H1 (cell line): ENCODE data around the gene DYNC2I2. TPM values are rescaled to one million over a fixed set of nuclear protein-coding genes. Genes with fewer than 3 reads are reported as not detected.

Experiments
- CTCF ChIA-PET: fragments of 300-600 bp; sonication (Branson Sonifier 250); formaldehyde crosslinking; loops from one replicate; lab custom pipeline; 2021; ENCODE audit not compliant: partially characterized antibody; lab: Charles Lee
- POLR2A ChIA-PET: fragments of 300-600 bp; sonication (Branson Sonifier 250); formaldehyde crosslinking; loops from one replicate; lab custom pipeline; 2021; ENCODE audit warnings: inconsistent platforms; ENCODE audit not compliant: partially characterized antibody; lab: Charles Lee
- DNase-seq, 2 experiments: peaks; one replicate each; pipeline versions ENCODE4 v3.0.0 to v3.0.0-alpha.2; 2010 to 2022; ENCODE audit warnings: low spot score in 2 of 2, low read depth in 1 of 2, mixed read lengths in 1 of 2
- FAIRE-seq: peaks from 2 replicates; lab custom pipeline; 2011; peaks lifted over from hg19 to GRCh38; lab: Jason Lieb, UNC
- H2AFZ ChIP-seq: 2 replicates; pipeline ENCODE4 v1.8.1; 2012; ENCODE audit warnings: low read length, inconsistent platforms
- H2AK5ac ChIP-seq: 2 replicates; pipeline ENCODE4 v1.6.1; 2013; ENCODE audit warnings: low read depth, low read length
- H2BK120ac ChIP-seq: replicated peaks from 2 replicates; pipeline ENCODE3; 2013; ENCODE audit warnings: low read depth, low read length, inconsistent platforms
- H2BK12ac ChIP-seq: 2 replicates; pipeline ENCODE4 v1.6.1; 2013; ENCODE audit warnings: low read depth, low read length
- H2BK15ac ChIP-seq: 2 replicates; pipeline ENCODE4 v1.6.1; 2013; ENCODE audit warnings: low read length
- H2BK20ac ChIP-seq: 2 replicates; pipeline ENCODE4 v1.6.1; 2013; ENCODE audit warnings: low read length
- H2BK5ac ChIP-seq: 2 replicates; pipeline ENCODE4 v1.6.1; 2013; ENCODE audit warnings: low read depth, low read length
- H3K14ac ChIP-seq: 2 replicates; pipeline ENCODE4 v1.6.1; 2013; ENCODE audit warnings: inconsistent platforms; ENCODE audit not compliant: insufficient read length
- H3K18ac ChIP-seq: 2 replicates; pipeline ENCODE4 v1.6.1; 2013; ENCODE audit warnings: low read length; ENCODE audit errors: extremely low read depth
- H3K23ac ChIP-seq: 2 replicates; pipeline ENCODE4 v1.6.1; 2013; ENCODE audit warnings: inconsistent platforms; ENCODE audit not compliant: insufficient read length
- H3K23me2 ChIP-seq: 2 replicates; pipeline ENCODE4 v1.6.1; 2013; ENCODE audit warnings: low read depth, low read length
- H3K27ac ChIP-seq: 2 replicates; pipeline ENCODE4 v1.6.1; 2011; ENCODE audit warnings: low read depth, low read length, inconsistent platforms
- H3K27me3 ChIP-seq, 4 experiments: replicated peaks in 1 of 4; 1 replicate in 1 of 4; 2 replicates in 3 of 4; pipeline versions ENCODE4 v1.6.1 to v1.8.1; 2011 to 2013; ENCODE audit warnings: low read length in 3 of 4, mild to moderate bottlenecking in 3 of 4, inconsistent platforms in 2 of 4, mixed read lengths in 2 of 4, moderate library complexity in 1 of 4; ENCODE audit not compliant: control insufficient read depth in 3 of 4, insufficient read depth in 3 of 4; ENCODE audit errors: extremely low read depth in 1 of 4
- H3K36me3 ChIP-seq, 4 experiments: 2 replicates each; pipeline versions ENCODE4 v1.6.1 to v1.8.1; 2011 to 2013; ENCODE audit warnings: mild to moderate bottlenecking in 4 of 4, low read length in 3 of 4, moderate library complexity in 2 of 4, control low read depth in 1 of 4, inconsistent platforms in 1 of 4; ENCODE audit not compliant: insufficient read depth in 4 of 4, control insufficient read depth in 2 of 4
- H3K4ac ChIP-seq: replicated peaks from 2 replicates; pipeline ENCODE3; 2013; ENCODE audit warnings: low read length, low read depth, mixed read lengths, inconsistent platforms; ENCODE audit not compliant: insufficient read length
- H3K4me1 ChIP-seq, 4 experiments: replicated peaks in 1 of 4; 1 replicate in 1 of 4; 2 replicates in 3 of 4; pipeline versions ENCODE4 v1.6.1 to v1.8.1; 2011 to 2013; ENCODE audit warnings: low read length in 3 of 4, inconsistent platforms in 2 of 4, mixed read lengths in 1 of 4; ENCODE audit not compliant: insufficient read depth in 4 of 4, control insufficient read depth in 3 of 4
- H3K4me2 ChIP-seq, 2 experiments: 2 replicates each; pipeline versions ENCODE4 v1.6.1 to v1.8.1; 2011 to 2013; ENCODE audit warnings: low read depth in 2 of 2, low read length in 2 of 2, control low read depth in 1 of 2, inconsistent platforms in 1 of 2, mild to moderate bottlenecking in 1 of 2; ENCODE audit not compliant: insufficient read depth in 1 of 2
- H3K4me3 ChIP-seq, 4 experiments: fragments of 200-600, 300-600 bp in 1 of 4; sonication (generic), shearing (Covaris generic), sonication (Bioruptor Twin) in 1 of 4; 2 replicates each; pipeline versions ENCODE4 v1.5.1 to v1.8.1; 2011 to 2016; ENCODE audit warnings: low read length in 4 of 4, low read depth in 3 of 4, control low read depth in 2 of 4, inconsistent platforms in 2 of 4, mild to moderate bottlenecking in 2 of 4, mixed read lengths in 1 of 4, moderate library complexity in 1 of 4; ENCODE audit not compliant: insufficient read depth in 2 of 4; ENCODE audit errors: extremely low read depth in 1 of 4
- H3K56ac ChIP-seq: replicated peaks from 2 replicates; pipeline ENCODE3; 2013; ENCODE audit warnings: low read depth, mild to moderate bottlenecking, mixed read lengths, low read length, inconsistent platforms; ENCODE audit not compliant: insufficient read length
- H3K79me1 ChIP-seq: 2 replicates; pipeline ENCODE4 v1.6.1; 2013; ENCODE audit warnings: low read depth, low read length, control low read depth
- H3K79me2 ChIP-seq, 2 experiments: 2 replicates each; pipeline versions ENCODE4 v1.6.1 to v1.8.1; 2012 to 2013; ENCODE audit warnings: low read length in 2 of 2, mild to moderate bottlenecking in 2 of 2, inconsistent platforms in 1 of 2; ENCODE audit not compliant: insufficient read depth in 2 of 2, control insufficient read depth in 1 of 2
- H3K9ac ChIP-seq, 4 experiments: replicated peaks in 1 of 4; 1 replicate in 1 of 4; 2 replicates in 3 of 4; pipeline versions ENCODE4 v1.6.1 to v1.8.1; 2011 to 2013; ENCODE audit warnings: low read depth in 3 of 4, low read length in 3 of 4, control low read depth in 2 of 4, mild to moderate bottlenecking in 2 of 4, moderate library complexity in 2 of 4, inconsistent platforms in 1 of 4; ENCODE audit errors: extremely low read depth in 1 of 4
- H3K9me3 ChIP-seq, 2 experiments: 2 replicates each; pipeline versions ENCODE4 v1.6.1 to v1.8.1; 2012 to 2013; ENCODE audit warnings: mild to moderate bottlenecking in 2 of 2, moderate library complexity in 2 of 2, control low read depth in 1 of 2, inconsistent platforms in 1 of 2, low read depth in 1 of 2, low read length in 1 of 2, mixed read lengths in 1 of 2; ENCODE audit not compliant: insufficient read depth in 2 of 2
- H4K20me1 ChIP-seq, 2 experiments: replicated peaks in 1 of 2; 2 replicates each; pipeline versions ENCODE3 to v1.8.1; 2011 to 2013; ENCODE audit warnings: inconsistent platforms in 2 of 2, low read length in 2 of 2, mild to moderate bottlenecking in 1 of 2; ENCODE audit not compliant: insufficient read depth in 2 of 2, control insufficient read depth in 1 of 2
- H4K5ac ChIP-seq: 2 replicates; pipeline ENCODE4 v1.6.1; 2013; ENCODE audit warnings: low read length, low read depth, mixed read lengths, inconsistent platforms; ENCODE audit not compliant: insufficient read length
- H4K8ac ChIP-seq: 2 replicates; pipeline ENCODE4 v1.8.0; 2013; ENCODE audit warnings: mild to moderate bottlenecking, moderate library complexity, low read length, inconsistent platforms; ENCODE audit not compliant: insufficient read depth; ENCODE audit errors: extremely low read depth
- H4K91ac ChIP-seq: replicated peaks from 2 replicates; pipeline ENCODE3; 2013; ENCODE audit warnings: low read length, mixed read lengths, inconsistent platforms; ENCODE audit not compliant: insufficient read length
- ASH2L ChIP-seq: fragments of 200-600, 300-600 bp; sonication (generic); IDR thresholded peaks from one replicate; pipeline ENCODE4 v1.7.1; 2017; ENCODE audit warnings: low read length
- CHD1 ChIP-seq: IDR thresholded peaks from 2 replicates; pipeline ENCODE4 v1.6.1; 2012; ENCODE audit warnings: low read depth, low read length, improper control_type of control experiment
- EP300 ChIP-seq, 2 experiments: IDR thresholded peaks; 1 replicate in 1 of 2; 2 replicates in 1 of 2; pipeline ENCODE4 v1.6.1; 2011 to 2012; ENCODE audit warnings: low read depth in 2 of 2, low read length in 2 of 2, mild to moderate bottlenecking in 2 of 2, borderline replicate concordance in 1 of 2, inconsistent platforms in 1 of 2, moderate library complexity in 1 of 2
- GTF2F1 ChIP-seq: IDR thresholded peaks from 2 replicates; pipeline ENCODE4 v1.6.1; 2012; ENCODE audit warnings: low read depth, low read length, improper control_type of control experiment, borderline replicate concordance
- SP2 ChIP-seq: IDR thresholded peaks from 2 replicates; pipeline ENCODE4 v1.6.1; 2012; ENCODE audit warnings: mild to moderate bottlenecking, low read length, inconsistent platforms
- SP4 ChIP-seq: IDR thresholded peaks from 2 replicates; pipeline ENCODE4 v1.6.1; 2012; ENCODE audit warnings: low read length, inconsistent platforms
- SRF ChIP-seq: IDR thresholded peaks from 2 replicates; pipeline ENCODE4 v1.6.1; 2011; ENCODE audit warnings: mild to moderate bottlenecking, low read depth, low read length, moderate library complexity
- TAF1 ChIP-seq: IDR thresholded peaks from 2 replicates; pipeline ENCODE4 v1.6.1; 2011; ENCODE audit warnings: mild to moderate bottlenecking, low read depth, low read length
- WGBS, 2 experiments: shearing (Covaris generic) in 1 of 2; methylation state at CpG; one replicate each; pipeline versions ENCODE4 v1.1.6 to v1.1.7; 2013 to 2015; ENCODE audit warnings: low lambda C conversion rate in 2 of 2, mixed read lengths in 2 of 2, inconsistent platforms in 1 of 2, low coverage in 1 of 2, missing lambda C conversion rate in 1 of 2; ENCODE audit not compliant: insufficient replicate concordance in 2 of 2, insufficient coverage in 1 of 2, insufficient read length in 1 of 2; ENCODE audit errors: extremely low coverage in 1 of 2, missing lambda C conversion rate in 1 of 2; 5-methylcytosine and 5-hydroxymethylcytosine counted together
- polyA plus RNA-seq, 7 experiments: library from polyadenylated mRNA; depleted of rRNA in 3 of 7; stranded (reverse) in 5 of 7; unstranded in 2 of 7; fragments of >200 nt in 5 of 7; fragments of 200-250 nt in 2 of 7; gene quantifications; 1 replicate in 5 of 7; 2 replicates in 1 of 7; 4 replicates in 1 of 7; pipeline versions ENCODE4 v1.2.1 to v1.2.3, GENCODE V29; 2011 to 2013; ENCODE audit warnings: missing spikeins in 2 of 7, mixed read lengths in 2 of 7
- total RNA-seq: library from RNA; stranded (reverse); fragmentation: NEBNext Ultra II Directional; extraction: Animal tissue kit (Norgen Biotek cat#: 25700); gene quantifications from 2 replicates; pipeline ENCODE4 v1.2.1, GENCODE V29; 2021
- TF ChIP-seq, protein P1 (sequence below), 3 experiments: IDR thresholded peaks; 1 replicate in 2 of 3; 2 replicates in 1 of 3; pipeline versions ENCODE4 v1.5.1 to v1.6.1; 2011; ENCODE audit warnings: low read length in 3 of 3, mild to moderate bottlenecking in 3 of 3, inconsistent platforms in 2 of 3, low read depth in 1 of 3, moderate library complexity in 1 of 3; ENCODE audit not compliant: insufficient read depth in 1 of 3; ENCODE audit errors: control extremely low read depth in 1 of 3

The DYNC2I2 gene
- total and polyA plus RNA-seq, 2 of the 8 experiments (the other 6 are each of a cell fraction or from before 2014, with no cell fraction given) = 58.0 to 78.5 TPM

DNA sequence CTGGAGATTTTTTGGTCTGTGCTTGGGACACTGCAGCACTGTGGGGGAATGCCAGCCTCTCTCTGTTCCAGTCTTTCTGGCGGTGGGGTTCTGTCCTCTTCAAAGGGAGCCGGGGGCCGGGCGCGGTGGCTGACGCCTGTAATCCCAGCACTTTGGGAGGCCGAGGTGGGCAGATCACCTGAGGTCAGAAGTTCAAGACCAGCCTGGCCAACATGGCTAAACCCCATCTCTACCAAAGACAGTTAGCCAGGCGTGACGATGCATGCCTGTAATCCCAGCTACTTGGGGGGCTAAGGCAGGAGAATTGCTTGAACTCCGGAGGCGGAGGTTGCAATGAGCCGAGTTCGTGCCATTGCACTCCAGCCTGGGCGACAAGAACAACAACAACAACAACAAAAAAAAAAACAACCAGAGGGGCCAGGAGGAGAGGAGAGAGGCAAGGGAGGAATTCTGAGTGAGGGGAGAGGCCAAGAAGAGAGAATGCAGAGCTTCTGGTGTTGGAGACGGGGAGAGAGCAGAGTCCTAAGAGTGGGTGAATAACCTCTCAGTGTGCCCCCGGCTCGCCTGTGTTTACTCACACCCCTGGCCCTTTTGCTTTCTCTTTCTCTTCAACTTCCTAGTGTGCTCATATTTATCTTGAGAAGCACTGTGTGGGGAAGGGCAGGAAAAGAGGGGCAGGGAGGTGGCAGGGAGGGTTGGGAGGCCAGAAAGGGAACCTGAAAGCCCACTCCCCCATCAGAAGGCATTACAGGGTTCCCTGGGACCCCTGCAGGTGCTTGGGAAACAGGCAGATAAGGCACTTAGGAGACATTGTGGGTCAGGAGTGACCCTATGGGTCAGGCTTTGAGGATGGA, 29.2 kb upstream of the DYNC2I2 start:
- Histone ChIP-seq H3K23me2 (peaks cover 24% of the 10 kb centered on the region), H3K27me3 (no peaks in the 10 kb centered on the region), H2AK5ac (no peak overlapping the region), H3K18ac (no peak overlapping the region; the same call in 1 of the 2 replicates), H2BK5ac (peak overlapping the region; percentile 62; the same call in 1 of the 2 replicates), H2AFZ (no peak overlapping the region), H4K8ac (no peak overlapping the region), H3K4me2 (peak overlapping the region; percentile 95 to 100), H3K4me3 (peak overlapping the region; percentile 91 to 99 (median 97)), H3K4me1 (peaks cover 3 to 15% (median 8%) of the 10 kb centered on the region in 4 experiments; a peak in 6 of 7 replicates), H4K20me1 (peaks cover 23 to 26% of the 10 kb centered on the region in 2 experiments), H3K9ac (peak overlapping the region in 2 of 4 experiments; percentile 1 to 48; a peak in 2 of 7 replicates), H2BK15ac (no peak overlapping the region), H3K79me1 (peaks cover 8% of the 10 kb centered on the region; the same call in 1 of the 2 replicates), H3K79me2 (peaks cover 34 to 59% of the 10 kb centered on the region in 2 experiments), H3K23ac (no peak overlapping the region), H2BK20ac (no peak overlapping the region), H2BK120ac (no peak overlapping the region), H3K27ac (no peak overlapping the region), H3K36me3 (peaks cover 0 to 26% (median 0%) of the 10 kb centered on the region in 4 experiments; a peak in 1 of 8 replicates), H3K14ac (no peak overlapping the region), H4K5ac (no peak overlapping the region), H2BK12ac (no peak overlapping the region; the same call in 1 of the 2 replicates), H4K91ac (no peak overlapping the region), H3K56ac (no peak overlapping the region), H3K9me3 (no peaks in the 10 kb centered on the region; a peak in 1 of 4 replicates), H3K4ac (no peak overlapping the region)
- 53% methylated on average over 14 of the region's 17 CpGs; no CpG with 5 or more reads in 1 of the 2 experiments for WGBS, 2 experiments
- CTCF ChIA-PET = interaction anchor here (0.8 kb wide), 2 partner anchors 16 to 42 kb away, joined by 3 to 4 read pairs; partner anchors contain the start of gene PKN3
- POLR2A ChIA-PET = interaction anchor here (1.0 to 46.1 kb wide), 10 partner anchors 8 to 133 kb away, joined by 3 to 1197 read pairs (median 35); partner anchors contain the start of genes DYNC2I2, ENDOG, PKN3 and SET
- DNase-seq = no peak
- FAIRE-seq = no peak
- TF ChIP-seq TAF1 (no peak), SP4 (no peak), SRF (no peak), EP300 (IDR thresholded peaks at IDR 0.05; ENCODE audit: borderline replicate concordance in 1 of 2, low read depth in 2 of 2, low read length in 2 of 2) (no peak), ASH2L (no peak), SP2 (no peak), CHD1 (no peak), GTF2F1 (no peak)
- TF ChIP-seq, protein P1, sequence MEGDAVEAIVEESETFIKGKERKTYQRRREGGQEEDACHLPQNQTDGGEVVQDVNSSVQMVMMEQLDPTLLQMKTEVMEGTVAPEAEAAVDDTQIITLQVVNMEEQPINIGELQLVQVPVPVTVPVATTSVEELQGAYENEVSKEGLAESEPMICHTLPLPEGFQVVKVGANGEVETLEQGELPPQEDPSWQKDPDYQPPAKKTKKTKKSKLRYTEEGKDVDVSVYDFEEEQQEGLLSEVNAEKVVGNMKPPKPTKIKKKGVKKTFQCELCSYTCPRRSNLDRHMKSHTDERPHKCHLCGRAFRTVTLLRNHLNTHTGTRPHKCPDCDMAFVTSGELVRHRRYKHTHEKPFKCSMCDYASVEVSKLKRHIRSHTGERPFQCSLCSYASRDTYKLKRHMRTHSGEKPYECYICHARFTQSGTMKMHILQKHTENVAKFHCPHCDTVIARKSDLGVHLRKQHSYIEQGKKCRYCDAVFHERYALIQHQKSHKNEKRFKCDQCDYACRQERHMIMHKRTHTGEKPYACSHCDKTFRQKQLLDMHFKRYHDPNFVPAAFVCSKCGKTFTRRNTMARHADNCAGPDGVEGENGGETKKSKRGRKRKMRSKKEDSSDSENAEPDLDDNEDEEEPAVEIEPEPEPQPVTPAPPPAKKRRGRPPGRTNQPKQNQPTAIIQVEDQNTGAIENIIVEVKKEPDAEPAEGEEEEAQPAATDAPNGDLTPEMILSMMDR (IDR thresholded peaks at IDR 0.05; ENCODE audit: control extremely low read depth in 1 of 3, insufficient read depth in 1 of 3, low read depth in 1 of 3, low read length in 3 of 3) = no peak
